PFSK-1 (cell line): Measurements from ENCODE around the gene NANOS2.

Source experiments
- POLR2AphosphoS5 ChIP-seq: IDR thresholded peaks from 2 replicates; pipeline ENCODE4 v1.6.1; 2012; ENCODE audit warnings: low read depth, mild to moderate bottlenecking, control low read depth, low read length, moderate library complexity
- SIN3A ChIP-seq: IDR thresholded peaks from 2 replicates; pipeline ENCODE4 v1.6.1; 2012; ENCODE audit warnings: mild to moderate bottlenecking, low read length, moderate library complexity, borderline replicate concordance; ENCODE audit not compliant: insufficient read depth
- TF ChIP-seq, protein P1 (sequence below), 2 experiments: IDR thresholded peaks; 2 replicates each; pipeline versions ENCODE4 v1.6.1 to v1.8.0; 2011 to 2012; ENCODE audit warnings: low read depth in 2 of 2, low read length in 2 of 2, control low read depth in 1 of 2, inconsistent platforms in 1 of 2, mild to moderate bottlenecking in 1 of 2, moderate library complexity in 1 of 2; ENCODE audit not compliant: insufficient read depth in 1 of 2

DNA sequence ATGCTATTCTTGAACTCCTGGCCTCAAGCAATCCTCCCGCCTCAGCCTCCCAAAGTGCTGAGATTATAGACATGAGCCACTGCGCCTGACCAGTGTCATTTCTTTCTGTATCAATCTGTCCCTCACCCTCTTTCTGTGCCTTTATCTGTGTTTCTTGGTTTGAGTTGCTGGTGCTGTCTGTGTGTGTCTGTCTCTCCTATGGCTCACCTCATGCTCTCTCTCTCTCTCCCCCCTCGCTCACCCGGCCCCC, 38.5 kb downstream of the NANOS2 start:
- TF ChIP-seq POLR2AphosphoS5: no peak
- TF ChIP-seq, protein P1, sequence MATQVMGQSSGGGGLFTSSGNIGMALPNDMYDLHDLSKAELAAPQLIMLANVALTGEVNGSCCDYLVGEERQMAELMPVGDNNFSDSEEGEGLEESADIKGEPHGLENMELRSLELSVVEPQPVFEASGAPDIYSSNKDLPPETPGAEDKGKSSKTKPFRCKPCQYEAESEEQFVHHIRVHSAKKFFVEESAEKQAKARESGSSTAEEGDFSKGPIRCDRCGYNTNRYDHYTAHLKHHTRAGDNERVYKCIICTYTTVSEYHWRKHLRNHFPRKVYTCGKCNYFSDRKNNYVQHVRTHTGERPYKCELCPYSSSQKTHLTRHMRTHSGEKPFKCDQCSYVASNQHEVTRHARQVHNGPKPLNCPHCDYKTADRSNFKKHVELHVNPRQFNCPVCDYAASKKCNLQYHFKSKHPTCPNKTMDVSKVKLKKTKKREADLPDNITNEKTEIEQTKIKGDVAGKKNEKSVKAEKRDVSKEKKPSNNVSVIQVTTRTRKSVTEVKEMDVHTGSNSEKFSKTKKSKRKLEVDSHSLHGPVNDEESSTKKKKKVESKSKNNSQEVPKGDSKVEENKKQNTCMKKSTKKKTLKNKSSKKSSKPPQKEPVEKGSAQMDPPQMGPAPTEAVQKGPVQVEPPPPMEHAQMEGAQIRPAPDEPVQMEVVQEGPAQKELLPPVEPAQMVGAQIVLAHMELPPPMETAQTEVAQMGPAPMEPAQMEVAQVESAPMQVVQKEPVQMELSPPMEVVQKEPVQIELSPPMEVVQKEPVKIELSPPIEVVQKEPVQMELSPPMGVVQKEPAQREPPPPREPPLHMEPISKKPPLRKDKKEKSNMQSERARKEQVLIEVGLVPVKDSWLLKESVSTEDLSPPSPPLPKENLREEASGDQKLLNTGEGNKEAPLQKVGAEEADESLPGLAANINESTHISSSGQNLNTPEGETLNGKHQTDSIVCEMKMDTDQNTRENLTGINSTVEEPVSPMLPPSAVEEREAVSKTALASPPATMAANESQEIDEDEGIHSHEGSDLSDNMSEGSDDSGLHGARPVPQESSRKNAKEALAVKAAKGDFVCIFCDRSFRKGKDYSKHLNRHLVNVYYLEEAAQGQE (IDR thresholded peaks at IDR 0.05; ENCODE audit: insufficient read depth in 1 of 2, low read depth in 2 of 2, low read length in 2 of 2): no peak
- no peak for TF ChIP-seq SIN3A
